ENCODE measurements around the gene GRIN1.

The GRIN1 gene

GRCh38 chr9:137150617-137151457 is 11.9 kb downstream of the GRIN1 start:
- H3K36me3 ChIP-seq (ENCODE audit: control insufficient read depth in 2 of 2, insufficient read depth in 1 of 2, low read length in 2 of 2) = no peaks in the 10 kb centered on the region
- POLR2A ChIA-PET = interaction anchor here (0.6 to 3.3 kb wide), 31 partner anchors 10 to 788 kb away, joined by 3 to 52 read pairs (median 4); partner anchors contain the start of genes ANAPC2, EXD3, LRRC26 and MAN1B1
- CTCF ChIA-PET = interaction anchor here (0.6 to 0.9 kb wide), 7 partner anchors 10 to 363 kb away, joined by 3 to 4 read pairs (median 3); no protein-coding TSS in a partner anchor
- H3K27ac ChIP-seq (ENCODE audit: extremely low read depth, low read depth, low read length) = no peak overlapping the region
- TF ChIP-seq PATZ1 (tag by site-specific recombination; IDR thresholded peaks at IDR 0.05) = peak; percentile 78
- no peak for TF ChIP-seq ZNF639 (tag by site-specific recombination; IDR thresholded peaks at IDR 0.05)
- TF ChIP-seq KLF8 (tag by site-specific recombination; IDR thresholded peaks at IDR 0.05) = peak; percentile 94
- peak; percentile 83 for TF ChIP-seq KLF1 (tag by site-specific recombination; IDR thresholded peaks at IDR 0.05)
- peak; percentile 67 for TF ChIP-seq SP2 (tag by site-specific recombination; IDR thresholded peaks at IDR 0.05)
- peak; percentile 75 for TF ChIP-seq SP3 (tag by site-specific recombination; IDR thresholded peaks at IDR 0.05)
- no peak for TF ChIP-seq ZBTB1 (tag by site-specific recombination; IDR thresholded peaks at IDR 0.05)
- TF ChIP-seq ZNF585B (tag by site-specific recombination; IDR thresholded peaks at IDR 0.05) = no peak
- TF ChIP-seq ZBTB8A (tag by site-specific recombination; IDR thresholded peaks at IDR 0.05) = no peak
- peak; percentile 82; the same call in 1 of the 2 replicates for TF ChIP-seq MYNN (tag by site-specific recombination; IDR thresholded peaks at IDR 0.05; ENCODE audit: borderline replicate concordance)
- TF ChIP-seq ZNF362 (tag by site-specific recombination; IDR thresholded peaks at IDR 0.05) = peak; percentile 98
- no peaks in the 10 kb centered on the region for H3K4me1 ChIP-seq (ENCODE audit: control insufficient read depth, insufficient read depth, low read length)
- no peaks in the 10 kb centered on the region for H3K9me3 ChIP-seq (ENCODE audit: control insufficient read depth, insufficient read depth, low read depth, low read length)
- H3K4me3 ChIP-seq (ENCODE audit: low read depth, low read length) = no peak overlapping the region

GRCh38 chr9:137152844-137153405 is 14.0 kb downstream of the GRIN1 start:
- CTCF ChIA-PET = interaction anchor here (0.6 kb wide), 1 partner anchor 25 kb away, joined by 6 read pairs; no protein-coding TSS in a partner anchor
- H3K9me3 ChIP-seq (ENCODE audit: control insufficient read depth, insufficient read depth, low read depth, low read length) = no peaks in the 10 kb centered on the region
- no peaks in the 10 kb centered on the region for H3K36me3 ChIP-seq (ENCODE audit: control insufficient read depth in 2 of 2, insufficient read depth in 1 of 2, low read length in 2 of 2)
- peak; percentile 95 for TF ChIP-seq ZNF18 (tag by site-specific recombination; IDR thresholded peaks at IDR 0.05)
- no peak for TF ChIP-seq ZNF529 (tag by site-specific recombination; IDR thresholded peaks at IDR 0.05; ENCODE audit: insufficient replicate concordance)
- H3K27ac ChIP-seq (ENCODE audit: extremely low read depth, low read depth, low read length) = no peak overlapping the region
- H3K4me1 ChIP-seq (ENCODE audit: control insufficient read depth, insufficient read depth, low read length) = no peaks in the 10 kb centered on the region
- POLR2A ChIA-PET = interaction anchor here (1.8 to 3.1 kb wide), 3 partner anchors 23 to 48 kb away, joined by 7 to 52 read pairs (median 8); partner anchors contain the start of gene TPRN
- no peak overlapping the region for H3K4me3 ChIP-seq (ENCODE audit: low read depth, low read length)

Data from HEK293 (cell line).